Fibroblast of pulmonary artery (primary cell): ENCODE measurements around the gene CSTF3.
"Not testable (repeated sequence)": the region's sequence is repeated elsewhere in the genome, so short reads cannot be mapped to it uniquely, and the experiment has no call there.

Source experiments
- DNase-seq: peaks from one replicate; pipeline ENCODE4 v3.0.0-alpha.2; 2010; ENCODE audit warnings: low read depth
- H3K4me3 ChIP-seq: replicated peaks from 2 replicates; pipeline ENCODE4 v1.5.1; 2011; ENCODE audit warnings: low read depth, mild to moderate bottlenecking, control low read depth, low read length, moderate library complexity
- CTCF ChIP-seq: IDR thresholded peaks from 2 replicates; pipeline ENCODE4 v1.5.1; 2011; ENCODE audit warnings: mild to moderate bottlenecking, control low read depth, low read length, inconsistent platforms; ENCODE audit errors: missing control alignments

The CSTF3 gene

DNA sequence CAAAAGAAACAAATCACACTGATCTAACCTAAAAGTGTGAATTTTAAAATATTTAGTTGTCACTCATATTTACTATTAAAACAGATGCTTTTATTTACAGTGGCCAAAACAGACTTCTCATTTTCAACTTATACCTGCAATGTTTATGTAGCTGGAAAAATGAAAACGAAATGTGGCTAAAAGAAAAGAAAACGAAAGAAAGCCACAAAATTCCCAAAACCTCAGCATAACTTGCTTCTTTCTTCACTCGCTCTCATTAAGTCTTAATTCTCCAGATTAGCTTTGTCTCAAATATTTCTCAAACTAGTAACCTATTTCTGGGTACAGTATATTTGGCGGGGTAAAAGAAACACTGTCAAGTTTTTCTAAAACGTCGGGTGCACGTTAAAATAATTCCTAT lies 693 bp downstream of the CSTF3 start:
- DNase-seq, result no peak
- TF ChIP-seq CTCF, result no peak
- H3K4me3 ChIP-seq, result peak overlapping the region; percentile 99

GRCh38 chr11:33160136-33160535 lies 1.1 kb downstream of the CSTF3 start:
- H3K4me3 ChIP-seq, result peak overlapping the region; percentile 99
- DNase-seq, result peak; percentile 61
- no peak for TF ChIP-seq CTCF

DNA sequence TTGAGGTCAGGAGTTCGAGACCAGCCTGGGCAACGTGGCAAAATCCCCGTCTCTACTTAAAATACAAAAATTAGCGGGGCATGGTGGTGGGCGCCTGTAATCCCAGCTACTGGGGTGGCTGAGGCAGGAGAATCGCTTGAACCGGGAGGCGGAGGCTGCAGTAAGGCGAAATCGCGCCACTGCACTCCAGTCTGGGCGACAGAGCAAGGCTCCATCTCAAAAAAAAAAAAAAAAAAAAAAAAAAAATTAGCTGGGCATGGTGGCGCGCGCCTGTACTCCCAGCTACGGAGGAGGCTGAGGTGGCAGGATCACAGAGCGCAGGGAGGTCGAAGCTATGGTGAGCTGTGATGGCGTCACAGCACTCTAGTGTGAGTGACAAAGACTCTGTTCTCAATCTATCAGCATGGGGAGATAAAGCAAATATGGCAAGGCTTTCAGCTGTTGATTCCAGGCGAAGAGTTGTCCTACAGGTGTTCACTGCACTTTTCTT lies 1.9 kb downstream of the CSTF3 start:
- not testable (repeated sequence) for DNase-seq

GRCh38 chr11:33158596-33159275 lies 2.5 kb downstream of the CSTF3 start:
- no peak for DNase-seq
- no peak overlapping the region for H3K4me3 ChIP-seq
- TF ChIP-seq CTCF, result no peak

More for the DNA sequence above, 1.9 kb downstream of the CSTF3 start:
- peak overlapping the region; percentile 99 for H3K4me3 ChIP-seq

- no peak overlapping the region for H3K4me3 ChIP-seq
- no peak for TF ChIP-seq CTCF
- no peak for DNase-seq
Measured at GRCh38 chr11:33157103-33158027, 3.9 kb downstream of the CSTF3 start.

GRCh38 chr11:33151399-33151798 lies 9.9 kb downstream of the CSTF3 start:
- H3K4me3 ChIP-seq, result no peak overlapping the region
- no peak for DNase-seq
- no peak for TF ChIP-seq CTCF

DNA sequence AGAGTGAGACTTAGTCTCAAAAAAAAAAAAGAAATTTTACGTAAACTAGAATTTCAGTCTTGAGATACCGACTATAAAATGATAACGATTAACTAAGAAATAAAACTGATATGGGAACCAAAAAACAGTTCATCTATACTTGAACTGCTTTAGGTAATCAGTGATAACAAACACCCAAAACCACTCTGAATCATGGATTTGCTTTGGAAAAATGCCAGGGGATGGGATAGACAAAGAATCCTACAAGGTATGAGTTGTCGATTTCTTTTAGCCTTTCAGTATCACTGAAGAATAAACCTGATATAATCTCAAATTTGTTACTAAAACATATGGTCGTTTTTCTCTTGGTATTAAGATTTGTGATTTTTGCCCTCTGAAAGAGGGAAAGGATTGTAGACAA lies 13.7 kb downstream of the CSTF3 start:
- no peak overlapping the region for H3K4me3 ChIP-seq
- TF ChIP-seq CTCF, result no peak
- no peak for DNase-seq
